Stimulated activated effector memory CD8-positive, alpha-beta T cell treated with anti-CD3 and anti-CD28 coated beads, Interleukin-12 subunit alpha, Interleukin-12 subunit beta, amount 100 ng/mL, for 72 hours (primary cell): ENCODE measurements around the gene NHSL1.

Source experiments
- ATAC-seq: fragments of 150-1000 bp; cut with Tn5 transposase; 2 replicates; pipeline ENCODE4 v1.10.0; 2021
- DNase-seq, 2 donors: peaks; one replicate each; pipeline ENCODE4 v3.0.0; 2021 to 2022; ENCODE audit warnings: low spot score in 2 of 2
- H3K27ac Mint-ChIP-seq: one replicate; pipeline ENCODE4 v1.8.0; 2022; ENCODE audit warnings: mild to moderate bottlenecking, mixed read lengths
- H3K36me3 Mint-ChIP-seq: one replicate; pipeline ENCODE4 v1.8.0; 2022; ENCODE audit warnings: mild to moderate bottlenecking, mixed read lengths
- H3K4me1 Mint-ChIP-seq: one replicate; pipeline ENCODE4 v1.8.0; 2022; ENCODE audit warnings: mixed read lengths
- H3K4me3 Mint-ChIP-seq: one replicate; pipeline ENCODE4 v1.8.0; 2022; ENCODE audit warnings: mild to moderate bottlenecking, mixed read lengths
- H3K9me3 Mint-ChIP-seq: one replicate; pipeline ENCODE4 v1.8.0; 2022; ENCODE audit warnings: mixed read lengths

The NHSL1 gene, protein sequence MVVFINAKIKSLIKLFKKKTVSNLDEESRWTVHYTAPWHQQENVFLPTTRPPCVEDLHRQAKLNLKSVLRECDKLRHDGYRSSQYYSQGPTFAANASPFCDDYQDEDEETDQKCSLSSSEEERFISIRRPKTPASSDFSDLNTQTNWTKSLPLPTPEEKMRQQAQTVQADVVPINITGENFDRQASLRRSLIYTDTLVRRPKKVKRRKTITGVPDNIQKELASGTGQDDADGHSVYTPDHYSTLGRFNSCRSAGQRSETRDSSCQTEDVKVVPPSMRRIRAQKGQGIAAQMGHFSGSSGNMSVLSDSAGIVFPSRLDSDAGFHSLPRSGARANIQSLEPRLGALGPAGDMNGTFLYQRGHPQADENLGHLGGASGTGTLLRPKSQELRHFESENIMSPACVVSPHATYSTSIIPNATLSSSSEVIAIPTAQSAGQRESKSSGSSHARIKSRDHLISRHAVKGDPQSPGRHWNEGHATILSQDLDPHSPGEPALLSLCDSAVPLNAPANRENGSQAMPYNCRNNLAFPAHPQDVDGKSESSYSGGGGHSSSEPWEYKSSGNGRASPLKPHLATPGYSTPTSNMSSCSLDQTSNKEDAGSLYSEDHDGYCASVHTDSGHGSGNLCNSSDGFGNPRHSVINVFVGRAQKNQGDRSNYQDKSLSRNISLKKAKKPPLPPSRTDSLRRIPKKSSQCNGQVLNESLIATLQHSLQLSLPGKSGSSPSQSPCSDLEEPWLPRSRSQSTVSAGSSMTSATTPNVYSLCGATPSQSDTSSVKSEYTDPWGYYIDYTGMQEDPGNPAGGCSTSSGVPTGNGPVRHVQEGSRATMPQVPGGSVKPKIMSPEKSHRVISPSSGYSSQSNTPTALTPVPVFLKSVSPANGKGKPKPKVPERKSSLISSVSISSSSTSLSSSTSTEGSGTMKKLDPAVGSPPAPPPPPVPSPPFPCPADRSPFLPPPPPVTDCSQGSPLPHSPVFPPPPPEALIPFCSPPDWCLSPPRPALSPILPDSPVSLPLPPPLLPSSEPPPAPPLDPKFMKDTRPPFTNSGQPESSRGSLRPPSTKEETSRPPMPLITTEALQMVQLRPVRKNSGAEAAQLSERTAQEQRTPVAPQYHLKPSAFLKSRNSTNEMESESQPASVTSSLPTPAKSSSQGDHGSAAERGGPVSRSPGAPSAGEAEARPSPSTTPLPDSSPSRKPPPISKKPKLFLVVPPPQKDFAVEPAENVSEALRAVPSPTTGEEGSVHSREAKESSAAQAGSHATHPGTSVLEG (N-terminal part only)

DNA sequence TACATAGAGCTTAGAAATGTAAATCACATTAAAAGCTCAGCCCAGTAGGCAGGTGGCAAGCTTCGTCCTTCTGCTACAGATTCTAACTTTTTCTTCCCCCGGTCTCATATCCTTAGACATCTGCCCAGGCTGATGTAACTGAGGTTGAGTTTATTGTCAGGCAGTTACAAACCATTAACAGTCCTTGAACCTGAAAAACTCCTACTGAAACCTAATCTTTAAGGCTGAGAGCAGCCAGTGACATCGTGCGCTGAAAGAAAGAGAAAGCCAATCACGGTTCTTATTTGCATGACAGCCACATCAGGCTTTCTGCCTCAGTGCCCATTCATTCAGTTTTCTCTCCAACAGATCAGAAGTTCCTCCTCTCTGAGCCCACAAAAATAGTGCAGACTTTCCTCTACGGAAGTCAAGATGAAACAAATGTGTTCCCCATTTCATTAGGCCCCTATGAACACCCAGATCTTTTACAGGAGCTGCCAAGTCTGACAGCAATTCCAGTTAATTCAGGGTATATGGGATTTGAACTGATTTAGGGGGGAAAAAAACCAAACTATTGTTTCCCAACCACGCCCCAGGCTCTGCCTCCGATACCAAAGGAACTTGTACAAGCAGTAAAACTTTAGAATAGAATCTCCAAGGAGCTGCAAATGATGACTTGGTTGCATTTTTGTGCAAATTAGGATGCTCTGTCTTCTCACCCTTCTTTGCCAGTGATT is at the start of gene NHSL1:
Gene NHSL1, minus strand, starts transcription at position 192 of the 716 bp plus-strand sequence. CDS start 204 bp downstream, outside the sequence.
- Mint-ChIP-seq H3K9me3 (no peaks in the 10 kb centered on the region), H3K27ac (no peak within 1 kb of the TSS), H3K4me3 (no peak within 1 kb of the TSS), H3K4me1 (no peaks in the 10 kb centered on the region), H3K36me3 (no peaks in the 10 kb centered on the region)
- DNase-seq = no peak
- no peak for ATAC-seq

DNA sequence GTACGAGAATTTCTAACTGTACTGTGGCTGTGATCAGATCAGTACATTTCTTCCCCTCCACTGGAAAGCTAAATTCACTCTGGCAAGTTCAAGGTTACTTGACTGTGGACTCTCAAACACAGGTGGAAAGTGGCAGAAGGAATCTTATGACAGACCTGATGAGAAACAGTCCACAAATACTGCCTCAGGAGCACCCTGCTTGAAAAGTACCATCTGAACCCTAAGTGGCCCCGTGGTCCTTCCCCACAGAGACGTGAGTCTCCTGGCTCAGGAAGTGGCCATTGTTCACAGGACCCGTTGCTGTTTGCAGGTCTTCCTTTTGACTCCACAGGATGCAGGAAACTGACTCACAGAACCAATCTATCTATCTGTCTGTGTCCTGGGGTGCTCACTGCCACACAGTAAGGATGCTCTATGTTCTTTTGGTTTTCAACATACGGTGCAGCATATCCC is 47.5 kb upstream of the NHSL1 start:
- Mint-ChIP-seq H3K4me1 (peaks cover 16% of the 10 kb centered on the region), H3K9me3 (no peaks in the 10 kb centered on the region), H3K4me3 (no peak overlapping the region), H3K36me3 (no peaks in the 10 kb centered on the region), H3K27ac (no peak overlapping the region)
- ATAC-seq = peak; percentile 95
- peak; percentile 3 to 57 for DNase-seq

DNA sequence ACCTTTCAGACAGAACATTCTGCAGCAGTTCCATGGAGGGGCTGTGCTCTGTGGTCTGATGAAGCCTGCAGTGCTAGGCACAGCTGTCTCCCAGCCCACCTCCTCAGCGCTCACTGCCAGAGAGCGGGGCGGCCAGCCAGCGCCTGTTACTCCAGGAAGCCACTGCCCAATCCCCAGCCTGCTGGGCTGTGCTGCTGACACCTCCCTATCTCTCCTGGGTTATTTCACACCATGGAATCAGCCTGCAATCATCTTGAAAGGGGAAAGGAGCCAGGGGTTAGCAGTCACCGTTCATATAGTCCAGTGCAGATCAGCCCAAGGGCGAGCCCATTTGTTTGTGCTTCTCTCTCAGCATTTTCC is 46.3 kb upstream of the NHSL1 start:
- H3K27ac Mint-ChIP-seq = no peak overlapping the region
- ATAC-seq (no peak), DNase-seq (no peak)
- H3K4me1 Mint-ChIP-seq = peaks cover 16% of the 10 kb centered on the region
- no peaks in the 10 kb centered on the region for H3K36me3 Mint-ChIP-seq
- no peak overlapping the region for H3K4me3 Mint-ChIP-seq
- no peaks in the 10 kb centered on the region for H3K9me3 Mint-ChIP-seq

DNA sequence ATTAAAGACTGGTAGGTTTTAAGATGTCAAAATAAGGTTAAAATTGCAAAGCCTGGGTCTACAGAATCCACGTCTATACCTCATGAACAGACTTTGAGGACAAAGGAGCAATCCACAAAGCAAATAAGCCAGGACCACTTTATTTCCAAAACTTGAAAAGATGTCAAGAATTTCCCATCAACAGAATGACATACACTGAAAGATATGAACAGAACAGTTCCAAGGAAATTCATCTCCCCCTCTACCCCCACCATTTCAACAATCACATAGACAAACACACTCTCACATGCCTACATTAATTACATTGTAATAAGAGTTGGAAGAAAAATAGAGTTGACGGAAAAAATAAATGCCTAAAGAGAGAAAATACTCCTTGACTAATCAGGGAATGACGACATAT is 45.2 kb upstream of the NHSL1 start:
- DNase-seq (no peak), ATAC-seq (no peak)
- Mint-ChIP-seq H3K4me3 (no peak overlapping the region), H3K27ac (no peak overlapping the region), H3K4me1 (peaks cover 16% of the 10 kb centered on the region), H3K36me3 (no peaks in the 10 kb centered on the region), H3K9me3 (no peaks in the 10 kb centered on the region)

DNA sequence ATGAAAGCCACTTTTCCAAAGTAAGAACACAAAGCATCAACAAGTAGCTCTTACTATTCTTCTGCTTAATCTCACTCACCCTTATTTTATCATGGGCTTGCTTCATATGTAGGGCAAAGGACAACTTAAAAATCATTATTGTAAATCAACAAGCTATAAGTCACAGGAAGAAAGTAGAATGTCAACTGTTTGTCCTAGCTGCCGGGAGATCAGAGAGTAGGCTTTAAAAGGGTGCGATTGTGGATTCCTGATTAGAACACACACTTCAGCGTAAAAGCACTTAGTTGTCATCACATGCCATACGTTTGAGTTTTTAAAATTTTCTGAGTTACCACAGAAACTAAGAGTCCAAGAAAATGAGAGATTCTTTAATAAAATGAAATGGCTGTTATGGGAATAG is 44.4 kb upstream of the NHSL1 start:
- Mint-ChIP-seq H3K4me1 (peaks cover 16% of the 10 kb centered on the region), H3K9me3 (no peaks in the 10 kb centered on the region), H3K4me3 (no peak overlapping the region), H3K36me3 (no peaks in the 10 kb centered on the region), H3K27ac (no peak overlapping the region)
- DNase-seq (no peak), ATAC-seq (no peak)

DNA sequence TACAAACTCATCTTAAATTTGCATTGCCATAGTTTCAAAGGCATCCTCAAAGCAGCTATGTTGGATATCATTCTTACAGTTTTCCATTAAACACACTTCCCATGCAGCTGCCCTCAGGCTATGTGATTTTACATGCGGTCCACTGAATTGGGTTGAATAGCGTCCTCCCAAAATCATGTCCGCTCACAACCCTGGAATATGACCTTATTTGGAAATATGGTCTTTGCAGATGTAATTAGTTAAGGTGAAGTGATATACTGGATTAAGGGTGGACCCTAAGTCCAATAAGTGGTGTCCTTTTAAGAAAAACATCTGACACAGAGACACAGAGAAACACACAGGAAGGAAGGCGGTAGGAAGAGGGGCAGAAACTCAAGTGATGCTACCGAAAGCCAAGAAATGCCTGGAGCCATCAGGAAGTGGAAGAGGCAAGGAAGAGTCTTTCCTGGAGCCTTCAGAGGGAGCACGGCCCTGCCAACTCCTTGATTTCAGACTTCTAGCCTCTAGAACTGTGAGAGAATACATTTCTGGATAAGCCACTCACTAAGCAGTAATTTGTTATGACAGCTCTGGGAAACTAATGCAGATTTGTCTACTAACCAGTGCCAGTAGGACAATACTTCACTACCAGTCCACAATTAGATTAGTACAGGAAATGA is 42.7 kb upstream of the NHSL1 start:
- Mint-ChIP-seq H3K27ac (no peak overlapping the region), H3K9me3 (no peaks in the 10 kb centered on the region), H3K4me1 (peaks cover 6% of the 10 kb centered on the region), H3K36me3 (no peaks in the 10 kb centered on the region), H3K4me3 (no peak overlapping the region)
- DNase-seq (no peak), ATAC-seq (no peak)

DNA sequence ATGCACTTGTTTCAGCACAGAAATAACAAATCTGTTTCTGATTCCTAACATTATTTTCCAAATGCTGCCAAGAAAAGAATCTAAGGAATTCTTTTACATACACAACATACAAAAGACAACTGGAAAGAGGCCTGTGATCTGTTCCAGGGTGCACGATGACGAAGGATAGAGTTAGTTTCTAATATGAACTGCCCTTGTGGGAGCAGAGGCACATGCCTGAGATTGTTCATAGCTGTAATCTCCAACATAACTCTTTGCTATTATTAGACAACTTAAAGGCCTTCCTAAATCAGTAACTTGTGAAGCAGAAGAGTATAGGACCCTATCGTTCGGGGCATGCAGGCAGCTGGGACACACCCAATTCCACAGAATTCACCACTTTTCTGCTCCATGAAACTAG is 41.2 kb upstream of the NHSL1 start:
- no peak overlapping the region for H3K27ac Mint-ChIP-seq

DNA sequence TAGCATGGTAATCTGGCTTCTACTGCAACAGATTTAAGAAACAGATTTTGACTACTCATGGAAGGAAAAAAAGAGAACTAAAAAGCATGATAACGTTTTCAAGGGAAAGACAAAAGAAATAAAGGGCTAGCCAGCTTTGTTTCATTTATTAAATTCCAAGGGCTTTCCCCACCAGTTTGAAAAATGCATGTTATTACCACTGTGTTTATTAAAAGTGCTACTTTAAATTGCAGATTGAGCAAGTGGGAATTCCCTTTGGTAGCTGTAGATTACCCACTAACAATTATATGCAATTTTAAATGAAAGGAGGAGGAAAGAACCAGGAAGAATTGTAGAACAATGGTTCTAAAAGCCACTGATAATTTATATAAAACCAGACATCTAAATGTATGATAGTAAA is 40.6 kb upstream of the NHSL1 start:
- no peak for ATAC-seq
- no peak overlapping the region for H3K27ac Mint-ChIP-seq

More for the DNA sequence above, 41.2 kb upstream of the NHSL1 start:
- ATAC-seq = no peak
- H3K9me3 Mint-ChIP-seq = no peaks in the 10 kb centered on the region
- H3K4me3 Mint-ChIP-seq = no peak overlapping the region
- no peaks in the 10 kb centered on the region for H3K4me1 Mint-ChIP-seq
- H3K36me3 Mint-ChIP-seq = no peaks in the 10 kb centered on the region
- no peak for DNase-seq

DNA sequence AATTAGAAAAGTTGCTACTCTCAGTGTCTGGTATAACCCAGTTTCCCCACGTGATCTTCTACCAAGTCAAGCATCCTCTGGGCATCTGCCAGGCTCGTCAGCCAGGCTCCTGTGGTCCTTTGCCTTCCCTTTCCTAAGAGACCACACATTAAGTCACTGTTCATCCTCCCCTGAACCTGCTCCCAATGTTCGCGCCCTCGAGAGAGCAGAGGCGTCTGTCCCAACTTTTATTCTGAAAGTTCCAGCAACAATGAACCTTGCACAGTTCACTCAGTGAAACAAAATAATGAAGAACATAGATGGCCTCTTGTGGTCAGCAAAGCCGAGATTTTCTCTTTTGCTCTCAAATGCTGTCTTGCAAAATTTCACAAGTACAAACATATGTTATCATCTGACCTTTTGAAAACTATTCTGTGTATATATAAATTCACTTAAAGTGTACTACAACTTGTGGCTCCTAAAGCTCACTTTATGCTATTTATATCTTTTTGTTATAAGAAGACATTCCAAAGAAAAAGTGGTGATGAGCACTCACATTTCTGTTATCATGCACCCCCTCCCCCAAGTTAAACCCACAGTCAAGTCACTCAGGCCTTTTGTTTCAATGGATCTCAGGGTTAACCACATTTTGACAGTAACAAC is 39.2 kb upstream of the NHSL1 start:
- Mint-ChIP-seq H3K4me1 (no peaks in the 10 kb centered on the region), H3K27ac (no peak overlapping the region), H3K36me3 (no peaks in the 10 kb centered on the region), H3K9me3 (no peaks in the 10 kb centered on the region), H3K4me3 (no peak overlapping the region)
- ATAC-seq (no peak), DNase-seq (no peak)

More for the DNA sequence above, 40.6 kb upstream of the NHSL1 start:
- Mint-ChIP-seq H3K36me3 (no peaks in the 10 kb centered on the region), H3K9me3 (no peaks in the 10 kb centered on the region), H3K4me1 (no peaks in the 10 kb centered on the region), H3K4me3 (no peak overlapping the region)
- DNase-seq = no peak

DNA sequence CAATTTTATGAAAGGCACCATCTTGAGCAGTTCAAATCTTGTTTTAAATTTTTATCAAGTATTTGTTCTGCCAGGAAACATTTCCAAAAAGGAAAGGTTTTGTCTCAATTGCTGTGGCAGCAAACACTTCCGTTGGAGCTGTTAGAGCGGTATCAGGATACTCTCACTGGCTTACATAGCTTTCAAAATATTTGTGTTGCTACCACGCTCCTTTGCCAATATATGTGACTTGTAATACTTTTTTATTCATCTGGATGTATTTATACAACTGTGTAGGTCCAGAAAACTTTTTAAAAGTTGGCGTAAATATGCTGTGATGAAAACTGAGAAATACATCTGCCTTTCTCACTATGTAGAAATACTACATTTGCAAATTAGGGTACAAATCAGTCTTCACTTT is 37.8 kb upstream of the NHSL1 start:
- H3K27ac Mint-ChIP-seq = no peak overlapping the region
- no peak for DNase-seq
- no peak overlapping the region for H3K4me3 Mint-ChIP-seq
- no peaks in the 10 kb centered on the region for H3K4me1 Mint-ChIP-seq
- no peaks in the 10 kb centered on the region for H3K36me3 Mint-ChIP-seq
- H3K9me3 Mint-ChIP-seq = no peaks in the 10 kb centered on the region
- no peak for ATAC-seq

DNA sequence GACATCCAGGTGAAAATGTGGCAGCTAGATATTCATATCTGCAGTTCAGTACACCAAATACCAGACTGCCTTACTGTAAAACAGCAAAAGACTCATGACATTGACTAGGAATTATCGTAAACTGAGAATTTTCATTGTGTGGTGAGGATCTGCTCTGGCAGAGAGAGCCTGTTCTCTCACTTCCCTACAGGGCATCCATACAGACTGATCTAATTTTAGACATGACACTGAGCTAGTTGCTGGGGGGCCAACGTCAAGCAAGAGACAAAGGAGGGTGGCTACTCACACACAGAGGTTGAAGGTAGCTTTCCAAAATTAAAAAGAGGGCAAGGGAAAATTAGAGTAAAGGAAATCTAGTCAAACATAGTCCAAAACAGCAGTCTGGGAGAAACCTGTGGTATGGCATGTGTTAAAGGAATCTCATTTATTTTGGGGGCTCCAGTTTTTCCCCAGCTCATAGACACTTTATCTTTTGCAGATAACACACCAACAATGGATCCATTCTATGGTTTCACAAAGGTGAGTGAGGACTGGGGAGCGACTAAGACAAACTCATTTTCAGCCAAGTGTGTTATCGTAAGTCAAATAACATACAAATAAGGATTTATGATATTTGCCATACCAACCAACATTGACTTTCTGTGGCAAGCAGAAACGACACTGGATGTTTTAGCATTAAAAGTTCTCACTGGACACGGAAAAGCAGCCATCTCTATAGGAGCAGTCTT is 36.6 kb upstream of the NHSL1 start:
- no peaks in the 10 kb centered on the region for H3K9me3 Mint-ChIP-seq
- no peak overlapping the region for H3K27ac Mint-ChIP-seq
- DNase-seq (no peak), ATAC-seq (no peak)
- no peaks in the 10 kb centered on the region for H3K36me3 Mint-ChIP-seq
- H3K4me3 Mint-ChIP-seq = no peak overlapping the region
- no peaks in the 10 kb centered on the region for H3K4me1 Mint-ChIP-seq

DNA sequence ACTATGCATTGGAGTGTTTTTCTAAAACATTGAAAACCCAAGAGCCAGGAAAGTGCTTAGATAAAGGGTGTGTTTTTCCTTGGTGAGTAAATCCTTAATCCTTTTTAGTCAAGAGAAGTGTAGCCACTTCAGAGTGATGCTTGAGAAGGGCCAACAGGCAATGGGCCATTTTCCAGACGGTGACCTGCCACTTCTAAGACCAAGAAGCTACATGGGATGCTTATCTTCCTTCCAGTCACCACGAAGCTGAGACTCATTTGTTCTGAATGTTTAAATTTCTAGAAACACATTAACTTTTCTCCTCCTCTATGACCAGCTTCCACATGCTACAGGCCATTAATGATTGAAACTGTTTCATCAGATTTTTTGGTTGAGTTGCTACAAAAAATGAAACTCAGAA is 34.4 kb upstream of the NHSL1 start:
- H3K27ac Mint-ChIP-seq = no peak overlapping the region

DNA sequence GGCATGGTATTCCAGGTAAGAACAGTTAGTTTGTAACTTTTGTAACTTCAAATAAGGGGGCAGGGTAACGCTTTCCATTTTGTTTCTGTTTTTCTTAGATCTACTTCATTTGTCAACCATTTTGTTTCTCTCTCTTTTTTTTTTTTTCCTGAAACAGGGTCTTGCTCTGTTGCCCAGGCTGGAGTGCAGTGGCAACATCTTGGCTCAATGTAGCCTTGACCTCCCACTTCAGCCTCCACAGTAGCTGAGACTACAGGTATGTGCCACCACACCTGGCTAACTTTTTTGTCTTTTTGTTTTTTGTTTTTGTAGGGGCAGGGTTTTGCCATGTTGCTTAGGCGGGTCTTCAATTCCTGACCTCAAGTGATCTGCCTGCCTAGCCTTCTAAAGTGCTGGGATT is 32.1 kb upstream of the NHSL1 start:
- DNase-seq (no peak), ATAC-seq (no peak)
- no peaks in the 10 kb centered on the region for H3K36me3 Mint-ChIP-seq
- H3K27ac Mint-ChIP-seq = no peak overlapping the region
- no peaks in the 10 kb centered on the region for H3K9me3 Mint-ChIP-seq
- H3K4me1 Mint-ChIP-seq = no peaks in the 10 kb centered on the region
- no peak overlapping the region for H3K4me3 Mint-ChIP-seq

More for the DNA sequence above, 34.4 kb upstream of the NHSL1 start:
- ATAC-seq = no peak
- no peaks in the 10 kb centered on the region for H3K9me3 Mint-ChIP-seq
- H3K4me3 Mint-ChIP-seq = no peak overlapping the region
- no peaks in the 10 kb centered on the region for H3K36me3 Mint-ChIP-seq
- DNase-seq = no peak
- no peaks in the 10 kb centered on the region for H3K4me1 Mint-ChIP-seq
